Lower leg skin (tissue), 3 donors: Measurements from ENCODE around the gene WDR75.

Experiments
- POLR2A ChIP-seq, 2 donors: fragments of 450-650 bp; IDR thresholded peaks; one replicate each; pipeline ENCODE4 v1.6.1; 2016 to 2017; ENCODE audit warnings: antibody characterized with exemption in 2 of 2, mild to moderate bottlenecking in 1 of 2, moderate library complexity in 1 of 2
- TF ChIP-seq, protein P1 (sequence below), 3 donors: fragments of 450-650 bp; IDR thresholded peaks; one replicate each; pipeline ENCODE4 v1.5.1; 2016; ENCODE audit warnings: antibody characterized with exemption in 3 of 3, mild to moderate bottlenecking in 3 of 3, moderate library complexity in 2 of 3

DNA sequence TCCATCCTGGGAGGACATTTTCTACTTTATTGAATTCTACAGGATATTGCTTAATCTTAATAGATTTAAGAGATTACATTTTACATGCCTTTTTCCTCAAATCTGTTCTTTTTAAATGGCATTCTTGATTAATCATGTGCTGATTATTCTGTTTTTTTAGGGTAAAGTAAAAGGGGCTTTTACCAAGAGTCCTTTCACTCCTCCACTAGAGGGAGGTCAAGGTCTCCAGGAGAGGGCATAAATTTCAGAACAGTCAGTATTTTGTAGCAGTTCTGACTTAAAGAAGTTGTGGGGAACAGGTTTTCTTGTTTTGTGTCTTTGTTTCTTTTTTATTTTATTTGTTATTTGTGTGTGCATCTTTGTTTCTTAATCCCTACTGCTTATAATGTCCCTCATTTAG, 25.4 kb downstream of the WDR75 start:
- TF ChIP-seq, protein P1, sequence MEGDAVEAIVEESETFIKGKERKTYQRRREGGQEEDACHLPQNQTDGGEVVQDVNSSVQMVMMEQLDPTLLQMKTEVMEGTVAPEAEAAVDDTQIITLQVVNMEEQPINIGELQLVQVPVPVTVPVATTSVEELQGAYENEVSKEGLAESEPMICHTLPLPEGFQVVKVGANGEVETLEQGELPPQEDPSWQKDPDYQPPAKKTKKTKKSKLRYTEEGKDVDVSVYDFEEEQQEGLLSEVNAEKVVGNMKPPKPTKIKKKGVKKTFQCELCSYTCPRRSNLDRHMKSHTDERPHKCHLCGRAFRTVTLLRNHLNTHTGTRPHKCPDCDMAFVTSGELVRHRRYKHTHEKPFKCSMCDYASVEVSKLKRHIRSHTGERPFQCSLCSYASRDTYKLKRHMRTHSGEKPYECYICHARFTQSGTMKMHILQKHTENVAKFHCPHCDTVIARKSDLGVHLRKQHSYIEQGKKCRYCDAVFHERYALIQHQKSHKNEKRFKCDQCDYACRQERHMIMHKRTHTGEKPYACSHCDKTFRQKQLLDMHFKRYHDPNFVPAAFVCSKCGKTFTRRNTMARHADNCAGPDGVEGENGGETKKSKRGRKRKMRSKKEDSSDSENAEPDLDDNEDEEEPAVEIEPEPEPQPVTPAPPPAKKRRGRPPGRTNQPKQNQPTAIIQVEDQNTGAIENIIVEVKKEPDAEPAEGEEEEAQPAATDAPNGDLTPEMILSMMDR (IDR thresholded peaks at IDR 0.05): no peak
- no peak for TF ChIP-seq POLR2A (IDR thresholded peaks at IDR 0.05)
